Fibroblast of lung (primary cell): Measurements from ENCODE around the gene OR10P1. TPM values are rescaled to one million over a fixed set of nuclear protein-coding genes. Genes with fewer than 3 reads are reported as not detected.

ENCODE experiments used
- DNase-seq, 2 donors: peaks; one replicate each; pipeline versions ENCODE4 v3.0.0 to v3.0.0-alpha.2; 2010; ENCODE audit warnings: low read depth in 2 of 2
- H2AFZ ChIP-seq: 2 replicates; pipeline ENCODE4 v1.5.1; 2012; ENCODE audit warnings: low read length, control low read depth, inconsistent platforms
- H3K27ac ChIP-seq: 2 replicates; pipeline ENCODE4 v1.5.1; 2011; ENCODE audit warnings: low read length, control low read depth; ENCODE audit not compliant: insufficient read depth
- H3K27me3 ChIP-seq: 2 replicates; pipeline ENCODE4 v1.5.1; 2011; ENCODE audit warnings: mild to moderate bottlenecking, low read length; ENCODE audit not compliant: control insufficient read depth, insufficient read depth
- H3K36me3 ChIP-seq: 2 replicates; pipeline ENCODE4 v1.5.1; 2011; ENCODE audit warnings: low read length; ENCODE audit not compliant: control insufficient read depth, insufficient read depth
- H3K4me1 ChIP-seq: 2 replicates; pipeline ENCODE4 v1.5.1; 2011; ENCODE audit warnings: low read length; ENCODE audit not compliant: control insufficient read depth, insufficient read depth; ENCODE audit errors: extremely low read depth
- H3K4me2 ChIP-seq: 2 replicates; pipeline ENCODE4 v1.5.1; 2011; ENCODE audit warnings: low read length, control low read depth; ENCODE audit not compliant: insufficient read depth; ENCODE audit errors: extremely low read depth
- H3K4me3 ChIP-seq, 4 experiments: fragments of 200-600 bp in 1 of 4; sonication (generic) in 1 of 4; replicated peaks in 1 of 4; 2 replicates each; pipeline ENCODE4 v1.5.1; 2011 to 2016; ENCODE audit warnings: low read length in 4 of 4, low read depth in 3 of 4, mild to moderate bottlenecking in 3 of 4, control low read depth in 2 of 4, inconsistent platforms in 1 of 4, mixed read lengths in 1 of 4; ENCODE audit not compliant: insufficient read depth in 1 of 4; ENCODE audit errors: control extremely low read depth in 1 of 4
- H3K79me2 ChIP-seq: 2 replicates; pipeline ENCODE4 v1.5.1; 2012; ENCODE audit warnings: mild to moderate bottlenecking, low read length, inconsistent platforms; ENCODE audit not compliant: control insufficient read depth, insufficient read depth
- H3K9ac ChIP-seq: 2 replicates; pipeline ENCODE4 v1.5.1; 2011; ENCODE audit warnings: mild to moderate bottlenecking, low read length, control low read depth; ENCODE audit not compliant: insufficient read depth
- H3K9me3 ChIP-seq: 2 replicates; pipeline ENCODE4 v1.5.1; 2012; ENCODE audit warnings: low read depth, low read length; ENCODE audit not compliant: control insufficient read depth, insufficient read depth
- H4K20me1 ChIP-seq: 2 replicates; pipeline ENCODE4 v1.5.1; 2011; ENCODE audit warnings: low read length; ENCODE audit not compliant: control insufficient read depth, insufficient read depth; ENCODE audit errors: extremely low read depth
- EZH2 ChIP-seq: IDR thresholded peaks from 2 replicates; pipeline ENCODE4 v1.5.1; 2012; ENCODE audit warnings: low read length, control low read depth, mild to moderate bottlenecking; ENCODE audit errors: missing control alignments
- polyA plus RNA-seq, 2 donors: library from polyadenylated mRNA; depleted of rRNA in 1 of 2; stranded (reverse) in 1 of 2; unstranded in 1 of 2; fragments of >200 nt; gene quantifications; 2 replicates each; pipeline ENCODE4 v1.2.1, GENCODE V29; 2011 to 2012; ENCODE audit warnings: missing spikeins in 1 of 2
- total RNA-seq: library from RNA; depleted of rRNA; stranded (reverse); fragments of >200 nt; gene quantifications from 2 replicates; pipeline ENCODE4 v1.2.1, GENCODE V29; 2014
- TF ChIP-seq, protein P1 (sequence below), 2 donors: IDR thresholded peaks in 1 of 2; conservative IDR thresholded peaks in 1 of 2; 1 replicate in 1 of 2; 2 replicates in 1 of 2; pipeline ENCODE4 v1.5.1; 2011 to 2012; ENCODE audit warnings: low read length in 2 of 2, control low read depth in 1 of 2, inconsistent platforms in 1 of 2, low read depth in 1 of 2, mild to moderate bottlenecking in 1 of 2

OR10P1 gene
- total and polyA plus RNA-seq, 2 donors (not counting 1 experiment from before 2014, with no cell fraction given): not detected

DNA sequence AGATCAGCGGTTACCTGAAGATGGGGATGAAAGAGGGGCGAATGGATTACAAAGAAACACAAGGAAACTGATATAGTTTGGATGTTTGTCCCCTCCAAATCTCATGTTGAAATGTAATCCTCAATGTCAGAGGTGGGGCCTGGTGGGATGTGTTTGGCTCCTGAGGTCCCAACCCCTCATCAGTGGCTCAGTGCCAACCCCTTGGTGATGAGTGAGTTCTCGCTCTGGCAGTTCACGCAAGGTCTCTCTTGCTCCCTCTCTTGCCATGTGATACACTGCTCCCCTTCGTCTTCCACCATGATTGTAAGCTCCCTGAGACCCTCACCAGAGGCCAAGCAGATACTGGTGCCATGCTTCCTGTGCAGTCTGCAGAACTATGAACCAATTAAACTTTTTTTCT, 43.0 kb downstream of the OR10P1 start:
- TF ChIP-seq, protein P1, sequence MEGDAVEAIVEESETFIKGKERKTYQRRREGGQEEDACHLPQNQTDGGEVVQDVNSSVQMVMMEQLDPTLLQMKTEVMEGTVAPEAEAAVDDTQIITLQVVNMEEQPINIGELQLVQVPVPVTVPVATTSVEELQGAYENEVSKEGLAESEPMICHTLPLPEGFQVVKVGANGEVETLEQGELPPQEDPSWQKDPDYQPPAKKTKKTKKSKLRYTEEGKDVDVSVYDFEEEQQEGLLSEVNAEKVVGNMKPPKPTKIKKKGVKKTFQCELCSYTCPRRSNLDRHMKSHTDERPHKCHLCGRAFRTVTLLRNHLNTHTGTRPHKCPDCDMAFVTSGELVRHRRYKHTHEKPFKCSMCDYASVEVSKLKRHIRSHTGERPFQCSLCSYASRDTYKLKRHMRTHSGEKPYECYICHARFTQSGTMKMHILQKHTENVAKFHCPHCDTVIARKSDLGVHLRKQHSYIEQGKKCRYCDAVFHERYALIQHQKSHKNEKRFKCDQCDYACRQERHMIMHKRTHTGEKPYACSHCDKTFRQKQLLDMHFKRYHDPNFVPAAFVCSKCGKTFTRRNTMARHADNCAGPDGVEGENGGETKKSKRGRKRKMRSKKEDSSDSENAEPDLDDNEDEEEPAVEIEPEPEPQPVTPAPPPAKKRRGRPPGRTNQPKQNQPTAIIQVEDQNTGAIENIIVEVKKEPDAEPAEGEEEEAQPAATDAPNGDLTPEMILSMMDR (conservative IDR thresholded peaks at IDR 0.05 in 1 of 2, IDR thresholded peaks at IDR 0.05 in 1 of 2; ENCODE audit: low read depth in 1 of 2, low read length in 2 of 2): no peak
- no peak for TF ChIP-seq EZH2

DNA sequence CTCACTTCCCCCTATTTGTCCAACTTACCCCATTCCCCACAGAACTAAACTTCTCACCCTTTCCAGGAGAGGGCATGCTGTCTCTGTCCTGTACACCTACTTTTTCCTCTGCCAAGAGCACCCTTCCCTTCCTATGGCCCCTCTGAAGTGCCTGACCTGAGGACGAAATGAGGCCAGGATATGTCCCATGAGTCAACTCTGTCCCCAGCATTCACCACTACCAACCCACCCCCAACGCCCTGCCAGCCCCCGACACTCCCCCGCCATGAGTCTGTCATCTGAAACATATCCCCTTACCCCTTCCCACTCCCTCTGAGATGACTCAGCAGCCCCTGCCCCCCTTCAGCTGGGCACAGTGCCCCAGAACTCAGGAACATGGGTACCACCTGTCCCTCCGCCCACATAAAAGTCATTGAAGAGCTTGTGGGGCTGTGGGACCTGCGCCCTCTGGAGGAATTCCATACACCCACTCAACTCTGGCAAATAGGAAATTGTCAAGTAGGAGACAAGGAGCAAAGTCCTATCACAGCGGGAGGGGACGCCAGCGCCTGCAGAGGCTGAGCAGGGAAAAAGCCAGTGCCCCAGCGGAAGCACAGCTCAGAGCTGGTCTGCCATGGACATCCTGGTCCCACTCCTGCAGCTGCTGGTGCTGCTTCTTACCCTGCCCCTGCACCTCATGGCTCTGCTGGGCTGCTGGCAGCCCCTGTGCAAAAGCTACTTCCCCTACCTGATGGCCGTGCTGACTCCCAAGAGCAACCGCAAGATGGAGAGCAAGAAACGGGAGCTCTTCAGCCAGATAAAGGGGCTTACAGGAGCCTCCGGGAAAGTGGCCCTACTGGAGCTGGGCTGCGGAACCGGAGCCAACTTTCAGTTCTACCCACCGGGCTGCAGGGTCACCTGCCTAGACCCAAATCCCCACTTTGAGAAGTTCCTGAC, 44.7 kb downstream of the OR10P1 start:
- no peaks in the 10 kb centered on the region for H3K79me2 ChIP-seq
- H3K27ac ChIP-seq: no peak overlapping the region
- H2AFZ ChIP-seq: peak overlapping the region; percentile 62
- no peak overlapping the region for H3K9ac ChIP-seq
- no peaks in the 10 kb centered on the region for H3K9me3 ChIP-seq
- H3K27me3 ChIP-seq: no peaks in the 10 kb centered on the region
- H4K20me1 ChIP-seq: no peaks in the 10 kb centered on the region
- DNase-seq: peak; percentile 44 to 71
- peak overlapping the region; percentile 84 for H3K4me2 ChIP-seq
- no peaks in the 10 kb centered on the region for H3K4me1 ChIP-seq
- H3K36me3 ChIP-seq: no peaks in the 10 kb centered on the region
- TF ChIP-seq, protein P1 (conservative IDR thresholded peaks at IDR 0.05 in 1 of 2, IDR thresholded peaks at IDR 0.05 in 1 of 2; ENCODE audit: low read depth in 1 of 2, low read length in 2 of 2): peak; percentile 29 to 47
- no peak for TF ChIP-seq EZH2
- peak overlapping the region in 2 of 4 experiments; percentile 20 to 37 for H3K4me3 ChIP-seq

More for the DNA sequence above, 43.0 kb downstream of the OR10P1 start:
- H3K4me1 ChIP-seq: no peaks in the 10 kb centered on the region
- H3K36me3 ChIP-seq: no peaks in the 10 kb centered on the region
- no peaks in the 10 kb centered on the region for H3K27me3 ChIP-seq
- H3K9me3 ChIP-seq: no peaks in the 10 kb centered on the region
- no peak for DNase-seq
- no peak overlapping the region for H3K4me2 ChIP-seq
- H3K4me3 ChIP-seq: no peak overlapping the region
- H3K79me2 ChIP-seq: no peaks in the 10 kb centered on the region
- no peak overlapping the region for H3K9ac ChIP-seq
- H2AFZ ChIP-seq: no peak overlapping the region
- H4K20me1 ChIP-seq: no peaks in the 10 kb centered on the region
- no peak overlapping the region for H3K27ac ChIP-seq

DNA sequence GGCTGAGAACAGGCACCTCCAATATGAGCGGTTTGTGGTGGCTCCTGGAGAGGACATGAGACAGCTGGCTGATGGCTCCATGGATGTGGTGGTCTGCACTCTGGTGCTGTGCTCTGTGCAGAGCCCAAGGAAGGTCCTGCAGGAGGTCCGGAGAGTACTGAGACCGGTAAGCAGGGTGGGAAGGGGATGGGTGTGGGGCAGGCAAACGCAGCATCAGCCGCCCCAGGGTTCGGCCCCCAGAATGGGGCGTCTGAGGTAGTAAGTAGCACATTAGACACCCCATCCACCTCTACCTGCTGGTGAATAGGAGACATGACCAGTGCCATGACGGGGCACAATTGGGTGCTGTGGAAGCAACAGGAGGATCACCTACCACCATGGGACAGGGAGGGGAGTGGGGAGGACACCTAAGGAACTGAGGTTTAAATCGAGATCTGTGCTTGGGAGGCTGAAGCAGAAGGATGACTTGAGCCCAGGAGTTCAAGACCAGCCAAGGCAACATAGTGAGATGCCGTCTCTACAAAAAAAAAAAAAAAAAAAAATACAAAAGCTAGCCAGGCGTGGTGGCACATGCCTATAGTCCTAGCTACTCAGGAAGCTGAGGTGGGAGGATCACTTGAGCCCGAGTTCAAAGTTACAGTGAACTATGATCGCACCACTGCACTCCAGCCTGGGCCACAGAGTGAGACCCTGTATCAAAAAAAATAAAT, 45.5 kb downstream of the OR10P1 start:
- Histone ChIP-seq H3K9ac (no peak overlapping the region), H3K4me3 (no peak overlapping the region), H2AFZ (no peak overlapping the region)

More for the DNA sequence above, 45.5 kb downstream of the OR10P1 start:
- H3K36me3 ChIP-seq: no peaks in the 10 kb centered on the region
- TF ChIP-seq, protein P1 (conservative IDR thresholded peaks at IDR 0.05 in 1 of 2, IDR thresholded peaks at IDR 0.05 in 1 of 2; ENCODE audit: low read depth in 1 of 2, low read length in 2 of 2): no peak
- no peak for TF ChIP-seq EZH2
- no peaks in the 10 kb centered on the region for H3K4me1 ChIP-seq
- no peak overlapping the region for H3K27ac ChIP-seq
- no peaks in the 10 kb centered on the region for H4K20me1 ChIP-seq
- H3K79me2 ChIP-seq: no peaks in the 10 kb centered on the region
- H3K4me2 ChIP-seq: peak overlapping the region; percentile 84
- H3K9me3 ChIP-seq: no peaks in the 10 kb centered on the region
- no peaks in the 10 kb centered on the region for H3K27me3 ChIP-seq
- DNase-seq: no peak
